Fibroblast of pulmonary artery (primary cell): ENCODE measurements around the gene SAYSD1.

Experiments
- DNase-seq: peaks from one replicate; pipeline ENCODE4 v3.0.0-alpha.2; 2010; ENCODE audit warnings: low read depth
- H3K4me3 ChIP-seq: replicated peaks from 2 replicates; pipeline ENCODE4 v1.5.1; 2011; ENCODE audit warnings: low read depth, mild to moderate bottlenecking, control low read depth, low read length, moderate library complexity
- TF ChIP-seq, protein P1 (sequence below): IDR thresholded peaks from 2 replicates; pipeline ENCODE4 v1.5.1; 2011; ENCODE audit warnings: mild to moderate bottlenecking, control low read depth, low read length, inconsistent platforms; ENCODE audit errors: missing control alignments

Gene SAYSD1

DNA sequence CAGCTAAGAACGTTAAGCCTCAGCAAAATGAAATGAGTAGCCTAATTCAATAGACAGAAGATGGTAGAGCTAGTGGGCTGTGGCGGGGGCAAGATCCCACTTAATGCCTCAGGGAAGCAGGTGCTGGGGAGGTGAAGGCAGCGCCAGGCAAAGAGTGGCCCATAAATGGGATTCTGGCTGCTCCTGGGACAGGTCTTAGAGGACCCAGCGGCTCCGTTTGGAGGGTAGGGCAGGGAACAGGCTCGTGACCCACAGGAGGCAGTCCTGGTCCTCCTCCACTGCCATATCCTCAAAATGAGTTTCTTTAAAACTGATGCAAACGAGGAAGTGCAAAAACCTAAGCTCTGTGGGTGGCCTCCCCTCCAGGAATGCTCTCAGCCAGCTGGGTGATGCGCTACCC, 32.7 kb downstream of the SAYSD1 start:
- TF ChIP-seq, protein P1, sequence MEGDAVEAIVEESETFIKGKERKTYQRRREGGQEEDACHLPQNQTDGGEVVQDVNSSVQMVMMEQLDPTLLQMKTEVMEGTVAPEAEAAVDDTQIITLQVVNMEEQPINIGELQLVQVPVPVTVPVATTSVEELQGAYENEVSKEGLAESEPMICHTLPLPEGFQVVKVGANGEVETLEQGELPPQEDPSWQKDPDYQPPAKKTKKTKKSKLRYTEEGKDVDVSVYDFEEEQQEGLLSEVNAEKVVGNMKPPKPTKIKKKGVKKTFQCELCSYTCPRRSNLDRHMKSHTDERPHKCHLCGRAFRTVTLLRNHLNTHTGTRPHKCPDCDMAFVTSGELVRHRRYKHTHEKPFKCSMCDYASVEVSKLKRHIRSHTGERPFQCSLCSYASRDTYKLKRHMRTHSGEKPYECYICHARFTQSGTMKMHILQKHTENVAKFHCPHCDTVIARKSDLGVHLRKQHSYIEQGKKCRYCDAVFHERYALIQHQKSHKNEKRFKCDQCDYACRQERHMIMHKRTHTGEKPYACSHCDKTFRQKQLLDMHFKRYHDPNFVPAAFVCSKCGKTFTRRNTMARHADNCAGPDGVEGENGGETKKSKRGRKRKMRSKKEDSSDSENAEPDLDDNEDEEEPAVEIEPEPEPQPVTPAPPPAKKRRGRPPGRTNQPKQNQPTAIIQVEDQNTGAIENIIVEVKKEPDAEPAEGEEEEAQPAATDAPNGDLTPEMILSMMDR, result no peak
- no peak overlapping the region for H3K4me3 ChIP-seq
- no peak for DNase-seq

DNA sequence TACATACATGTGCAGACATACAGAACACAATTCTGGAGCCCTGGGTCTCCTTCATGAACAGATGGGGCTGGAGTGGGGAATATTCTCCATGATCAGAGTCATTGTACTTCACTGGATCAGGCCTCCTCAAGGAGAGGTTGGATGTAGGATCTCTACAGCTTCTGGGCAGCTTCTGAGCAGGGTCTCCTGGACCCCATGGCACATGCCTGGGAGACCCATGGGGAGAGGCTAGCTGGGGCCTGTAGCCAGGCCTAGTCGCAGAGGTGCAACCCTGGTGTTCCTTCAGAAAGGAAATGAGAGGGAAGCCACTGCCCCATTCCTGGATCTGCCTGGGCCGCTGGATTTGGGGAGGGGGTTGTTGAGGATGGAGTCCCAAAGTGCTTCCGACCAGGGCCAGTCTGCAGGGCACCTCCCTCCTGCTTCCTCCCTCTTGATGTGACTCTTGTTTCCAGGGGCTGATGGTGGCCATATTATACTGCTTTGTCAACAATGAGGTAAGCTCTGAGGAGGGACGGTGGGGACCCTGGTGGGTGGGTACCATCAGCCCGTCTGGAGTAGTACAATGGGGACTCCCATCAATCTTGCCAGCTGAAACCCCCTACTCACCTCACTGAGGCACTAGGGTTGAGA, 34.6 kb downstream of the SAYSD1 start:
- TF ChIP-seq, protein P1, result no peak
- DNase-seq, result no peak
- H3K4me3 ChIP-seq, result no peak overlapping the region

GRCh38 chr6:39079197-39080125, 35.5 kb downstream of the SAYSD1 start:
- no peak overlapping the region for H3K4me3 ChIP-seq
- TF ChIP-seq, protein P1, result no peak
- no peak for DNase-seq

- no peak for DNase-seq
- TF ChIP-seq, protein P1, result no peak
- no peak overlapping the region for H3K4me3 ChIP-seq
Observed at GRCh38 chr6:39078695-39079094, 36.3 kb downstream of the SAYSD1 start.

DNA sequence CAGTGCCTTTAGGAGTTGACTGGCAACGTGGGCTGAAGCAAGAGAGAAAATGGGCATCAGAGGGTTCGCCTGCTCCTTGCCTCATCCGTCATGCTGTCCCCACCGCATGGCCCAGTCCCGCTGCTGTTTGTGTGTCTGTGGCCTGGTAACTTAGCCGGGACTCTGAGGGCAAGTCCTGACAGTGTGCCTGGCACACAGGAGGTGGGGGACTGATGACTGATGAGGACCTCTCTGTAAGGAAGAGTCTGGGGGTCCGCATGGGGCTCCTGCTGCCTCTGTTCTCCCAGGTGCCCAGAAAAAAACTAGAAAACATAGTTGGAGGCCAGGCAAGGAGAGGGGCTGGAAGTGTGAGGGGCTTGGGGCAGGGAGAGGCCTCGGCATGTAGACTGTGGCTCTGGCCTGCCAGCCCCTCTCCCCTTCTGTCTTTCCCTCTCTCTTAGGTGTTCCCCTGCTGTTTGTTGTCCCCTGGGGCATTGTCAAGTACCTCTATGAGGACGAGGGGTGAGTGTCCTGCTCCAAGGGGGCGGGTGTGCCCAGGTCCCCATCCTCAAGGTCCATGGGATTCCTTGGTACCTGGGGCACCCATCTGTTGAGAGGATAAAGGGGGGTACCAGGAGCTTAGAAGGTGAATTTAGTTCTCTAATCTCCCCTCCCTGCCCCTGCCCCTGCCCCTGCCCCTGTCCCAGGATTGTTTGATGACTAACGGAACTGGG, 36.9 kb downstream of the SAYSD1 start:
- DNase-seq, result no peak
- no peak overlapping the region for H3K4me3 ChIP-seq
- TF ChIP-seq, protein P1, result no peak

DNA sequence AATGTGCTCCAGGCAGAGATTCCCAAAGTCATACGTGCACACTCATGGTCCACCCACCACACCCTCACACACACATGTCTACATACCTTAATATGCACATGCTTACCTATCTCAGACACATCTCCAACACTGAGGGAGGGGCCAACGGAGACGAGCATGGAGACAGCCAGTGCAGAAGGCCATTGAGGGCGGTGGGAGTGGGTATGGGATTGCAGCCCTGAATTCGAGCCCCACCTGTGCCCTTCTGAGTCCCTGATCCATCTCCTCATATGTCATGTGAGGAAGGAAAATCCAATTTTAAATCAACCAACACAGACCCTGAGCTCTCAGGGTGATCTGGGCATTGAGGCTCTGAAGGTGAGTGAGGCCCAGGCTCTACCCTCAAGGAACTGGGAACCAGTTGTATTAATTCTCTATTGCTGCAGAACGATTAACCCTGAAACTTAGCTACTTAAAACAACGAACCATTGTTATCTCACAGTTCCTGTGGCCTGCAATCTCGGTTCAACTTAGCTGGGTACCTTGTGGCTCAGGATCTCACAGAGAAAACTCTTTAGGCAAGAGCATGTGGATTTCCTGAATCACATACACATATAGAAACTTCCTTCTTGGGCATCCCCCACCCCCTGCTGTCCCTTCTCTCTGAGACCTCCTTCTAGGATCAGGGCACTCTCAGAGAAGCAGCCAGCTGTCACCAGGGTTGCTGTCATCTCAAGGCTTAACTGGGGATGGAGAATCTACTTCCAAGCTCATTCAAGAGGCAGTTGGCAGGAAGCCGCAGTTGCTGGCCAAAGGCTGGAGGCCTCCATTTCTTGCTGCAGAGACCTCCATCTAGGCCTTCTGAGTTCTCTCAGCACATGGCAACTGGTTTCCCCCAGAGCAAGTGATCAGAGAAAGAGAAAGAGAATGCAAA, 38.1 kb downstream of the SAYSD1 start:
- H3K4me3 ChIP-seq, result no peak overlapping the region
- no peak for DNase-seq
- TF ChIP-seq, protein P1, result no peak
